Fibroblast of lung (primary cell): ENCODE data around the gene APOLD1. TPM values are rescaled to one million over a fixed set of nuclear protein-coding genes. Genes with fewer than 3 reads are reported as not detected.
"Not testable (repeated sequence)": the region's sequence is repeated elsewhere in the genome, so short reads cannot be mapped to it uniquely, and the experiment has no call there.

Source experiments
- DNase-seq, 2 donors: peaks; one replicate each; pipeline versions ENCODE4 v3.0.0 to v3.0.0-alpha.2; 2010; ENCODE audit warnings: low read depth in 2 of 2
- H2AFZ ChIP-seq: 2 replicates; pipeline ENCODE4 v1.5.1; 2012; ENCODE audit warnings: low read length, control low read depth, inconsistent platforms
- H3K27ac ChIP-seq: 2 replicates; pipeline ENCODE4 v1.5.1; 2011; ENCODE audit warnings: low read length, control low read depth; ENCODE audit not compliant: insufficient read depth
- H3K27me3 ChIP-seq: 2 replicates; pipeline ENCODE4 v1.5.1; 2011; ENCODE audit warnings: mild to moderate bottlenecking, low read length; ENCODE audit not compliant: control insufficient read depth, insufficient read depth
- H3K36me3 ChIP-seq: 2 replicates; pipeline ENCODE4 v1.5.1; 2011; ENCODE audit warnings: low read length; ENCODE audit not compliant: control insufficient read depth, insufficient read depth
- H3K4me1 ChIP-seq: 2 replicates; pipeline ENCODE4 v1.5.1; 2011; ENCODE audit warnings: low read length; ENCODE audit not compliant: control insufficient read depth, insufficient read depth; ENCODE audit errors: extremely low read depth
- H3K4me2 ChIP-seq: 2 replicates; pipeline ENCODE4 v1.5.1; 2011; ENCODE audit warnings: low read length, control low read depth; ENCODE audit not compliant: insufficient read depth; ENCODE audit errors: extremely low read depth
- H3K4me3 ChIP-seq, 4 experiments: fragments of 200-600 bp in 1 of 4; sonication (generic) in 1 of 4; replicated peaks in 1 of 4; 2 replicates each; pipeline ENCODE4 v1.5.1; 2011 to 2016; ENCODE audit warnings: low read length in 4 of 4, low read depth in 3 of 4, mild to moderate bottlenecking in 3 of 4, control low read depth in 2 of 4, inconsistent platforms in 1 of 4, mixed read lengths in 1 of 4; ENCODE audit not compliant: insufficient read depth in 1 of 4; ENCODE audit errors: control extremely low read depth in 1 of 4
- H3K79me2 ChIP-seq: 2 replicates; pipeline ENCODE4 v1.5.1; 2012; ENCODE audit warnings: mild to moderate bottlenecking, low read length, inconsistent platforms; ENCODE audit not compliant: control insufficient read depth, insufficient read depth
- H3K9ac ChIP-seq: 2 replicates; pipeline ENCODE4 v1.5.1; 2011; ENCODE audit warnings: mild to moderate bottlenecking, low read length, control low read depth; ENCODE audit not compliant: insufficient read depth
- H3K9me3 ChIP-seq: 2 replicates; pipeline ENCODE4 v1.5.1; 2012; ENCODE audit warnings: low read depth, low read length; ENCODE audit not compliant: control insufficient read depth, insufficient read depth
- H4K20me1 ChIP-seq: 2 replicates; pipeline ENCODE4 v1.5.1; 2011; ENCODE audit warnings: low read length; ENCODE audit not compliant: control insufficient read depth, insufficient read depth; ENCODE audit errors: extremely low read depth
- EZH2 ChIP-seq: IDR thresholded peaks from 2 replicates; pipeline ENCODE4 v1.5.1; 2012; ENCODE audit warnings: low read length, control low read depth, mild to moderate bottlenecking; ENCODE audit errors: missing control alignments
- polyA minus RNA-seq: library from RNA; depleted of rRNA, polyadenylated mRNA; stranded (reverse); fragments of >200 nt; gene quantifications from 2 replicates; pipeline ENCODE4 v1.2.3, GENCODE V29; 2011; ENCODE audit warnings: low replicate concordance
- polyA plus RNA-seq, 2 donors: library from polyadenylated mRNA; depleted of rRNA in 1 of 2; stranded (reverse) in 1 of 2; unstranded in 1 of 2; fragments of >200 nt; gene quantifications; 2 replicates each; pipeline ENCODE4 v1.2.1, GENCODE V29; 2011 to 2012; ENCODE audit warnings: missing spikeins in 1 of 2
- total RNA-seq: library from RNA; depleted of rRNA; stranded (reverse); fragments of >200 nt; gene quantifications from 2 replicates; pipeline ENCODE4 v1.2.1, GENCODE V29; 2014
- TF ChIP-seq, protein P1 (sequence below), 2 donors: IDR thresholded peaks in 1 of 2; conservative IDR thresholded peaks in 1 of 2; 1 replicate in 1 of 2; 2 replicates in 1 of 2; pipeline ENCODE4 v1.5.1; 2011 to 2012; ENCODE audit warnings: low read length in 2 of 2, control low read depth in 1 of 2, inconsistent platforms in 1 of 2, low read depth in 1 of 2, mild to moderate bottlenecking in 1 of 2

Gene APOLD1, protein sequence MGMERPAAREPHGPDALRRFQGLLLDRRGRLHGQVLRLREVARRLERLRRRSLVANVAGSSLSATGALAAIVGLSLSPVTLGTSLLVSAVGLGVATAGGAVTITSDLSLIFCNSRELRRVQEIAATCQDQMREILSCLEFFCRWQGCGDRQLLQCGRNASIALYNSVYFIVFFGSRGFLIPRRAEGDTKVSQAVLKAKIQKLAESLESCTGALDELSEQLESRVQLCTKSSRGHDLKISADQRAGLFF
- 1.5 and 3.1 TPM in 2 replicates for total RNA-seq
- polyA plus RNA-seq = 2.7 and 3.2 TPM in 2 replicates
- polyA plus RNA-seq (2012) = 2.2 and 2.3 TPM in 2 replicates
- polyA minus RNA-seq = 1.6 and 2.0 TPM in 2 replicates

DNA sequence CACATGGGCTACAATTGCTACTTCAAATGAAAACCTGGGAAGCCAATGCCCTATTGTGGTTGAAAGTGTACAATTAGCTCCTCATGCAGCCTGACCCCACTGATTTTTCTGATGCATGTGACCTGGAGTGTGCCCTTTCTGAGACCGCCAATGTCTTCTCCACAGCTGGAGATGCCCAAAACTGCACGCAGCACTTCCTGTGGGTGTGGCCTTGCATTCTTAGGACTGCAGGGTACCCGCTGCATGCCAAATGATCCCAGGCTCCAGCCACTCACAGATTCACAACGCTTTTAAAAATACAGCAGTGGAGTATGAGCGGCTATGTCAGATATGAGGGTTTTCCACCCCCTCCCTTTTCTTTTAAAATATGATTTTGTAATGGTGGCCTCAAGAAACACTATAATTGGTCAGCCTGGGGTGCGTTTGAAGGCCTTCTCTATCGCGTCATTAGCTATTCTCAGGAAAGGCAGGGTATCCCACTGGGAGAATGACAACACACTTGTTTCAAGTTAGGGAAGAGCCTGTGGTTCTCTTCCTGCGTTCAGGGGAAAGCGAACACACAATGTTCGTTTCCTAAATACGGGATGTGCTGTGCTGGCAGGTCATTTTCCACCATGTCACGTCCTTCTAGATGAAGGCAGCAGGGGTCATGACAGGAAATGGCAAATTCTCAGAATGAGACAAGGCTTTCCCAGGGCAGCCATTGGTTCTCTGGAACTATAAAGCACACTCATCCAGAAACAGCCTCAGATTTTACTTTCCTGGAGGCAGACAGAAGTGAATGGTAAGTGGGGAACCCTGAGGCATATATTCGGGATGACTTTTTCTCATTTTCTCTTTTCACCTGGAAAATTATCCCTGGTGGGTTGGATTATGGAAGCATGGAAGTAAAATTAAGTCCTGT, at the start of gene APOLD1:
APOLD1 (plus strand) TSS at position 749 of the 904 bp plus-strand sequence; CDS start at position 782, 33 bp downstream.
- peaks cover 2% of the 10 kb centered on the region for H3K79me2 ChIP-seq
- DNase-seq = no peak
- H4K20me1 ChIP-seq = no peaks in the 10 kb centered on the region

DNA sequence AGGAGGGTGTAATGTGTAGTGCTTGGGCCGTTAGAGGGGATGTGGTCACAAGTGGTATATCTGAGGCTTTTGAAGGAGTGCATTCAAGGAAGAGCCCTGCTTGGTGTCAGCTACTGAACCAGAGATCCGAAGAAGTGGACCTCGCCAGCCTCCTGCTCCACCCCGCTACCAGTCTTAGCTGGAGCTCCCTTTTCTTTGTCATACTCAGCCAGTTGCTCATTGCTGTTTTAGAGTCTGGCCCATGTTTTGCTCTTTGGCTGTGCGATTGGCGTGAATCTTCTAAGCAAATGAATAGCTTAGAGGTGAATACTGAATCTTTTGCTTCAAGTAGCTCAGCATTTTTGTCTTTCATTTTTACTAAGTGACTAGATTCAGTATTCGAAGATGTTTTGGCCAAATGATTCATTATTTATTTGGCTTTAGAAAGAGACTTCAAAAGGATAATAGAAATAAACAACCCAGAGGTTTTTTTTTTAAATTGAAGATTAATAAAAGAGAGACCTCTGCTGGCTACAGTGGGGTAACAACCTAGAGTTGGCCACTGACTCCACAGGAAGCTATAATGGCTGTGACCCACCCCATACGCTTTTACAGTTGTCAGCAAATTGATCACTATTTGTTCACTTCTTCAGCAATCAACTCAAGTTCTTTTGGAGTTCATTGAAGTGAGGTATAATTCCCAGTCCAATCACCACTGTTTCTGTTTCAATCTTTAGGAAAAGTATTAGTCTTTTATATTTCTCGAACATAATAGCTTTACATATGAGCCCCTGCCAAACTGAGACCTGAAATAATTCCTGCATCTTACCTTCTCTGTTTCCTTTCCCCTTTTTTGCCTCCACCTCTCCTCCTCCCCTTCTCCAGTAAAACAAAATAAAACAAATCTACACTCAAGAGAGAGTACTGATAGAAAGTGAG, 48.4 kb upstream of the APOLD1 start:
- Histone ChIP-seq H3K27me3 (no peaks in the 10 kb centered on the region), H3K9me3 (no peaks in the 10 kb centered on the region), H2AFZ (peak overlapping the region; percentile 51), H3K36me3 (no peaks in the 10 kb centered on the region), H4K20me1 (no peaks in the 10 kb centered on the region), H3K79me2 (peaks cover 30% of the 10 kb centered on the region), H3K27ac (peak overlapping the region; percentile 62), H3K4me1 (peaks cover 19% of the 10 kb centered on the region), H3K4me2 (peak overlapping the region; percentile 67), H3K4me3 (peak overlapping the region in 2 of 4 experiments; percentile 3 to 27), H3K9ac (no peak overlapping the region)
- TF ChIP-seq, protein P1, sequence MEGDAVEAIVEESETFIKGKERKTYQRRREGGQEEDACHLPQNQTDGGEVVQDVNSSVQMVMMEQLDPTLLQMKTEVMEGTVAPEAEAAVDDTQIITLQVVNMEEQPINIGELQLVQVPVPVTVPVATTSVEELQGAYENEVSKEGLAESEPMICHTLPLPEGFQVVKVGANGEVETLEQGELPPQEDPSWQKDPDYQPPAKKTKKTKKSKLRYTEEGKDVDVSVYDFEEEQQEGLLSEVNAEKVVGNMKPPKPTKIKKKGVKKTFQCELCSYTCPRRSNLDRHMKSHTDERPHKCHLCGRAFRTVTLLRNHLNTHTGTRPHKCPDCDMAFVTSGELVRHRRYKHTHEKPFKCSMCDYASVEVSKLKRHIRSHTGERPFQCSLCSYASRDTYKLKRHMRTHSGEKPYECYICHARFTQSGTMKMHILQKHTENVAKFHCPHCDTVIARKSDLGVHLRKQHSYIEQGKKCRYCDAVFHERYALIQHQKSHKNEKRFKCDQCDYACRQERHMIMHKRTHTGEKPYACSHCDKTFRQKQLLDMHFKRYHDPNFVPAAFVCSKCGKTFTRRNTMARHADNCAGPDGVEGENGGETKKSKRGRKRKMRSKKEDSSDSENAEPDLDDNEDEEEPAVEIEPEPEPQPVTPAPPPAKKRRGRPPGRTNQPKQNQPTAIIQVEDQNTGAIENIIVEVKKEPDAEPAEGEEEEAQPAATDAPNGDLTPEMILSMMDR (conservative IDR thresholded peaks at IDR 0.05 in 1 of 2, IDR thresholded peaks at IDR 0.05 in 1 of 2; ENCODE audit: low read depth in 1 of 2, low read length in 2 of 2) = peak; percentile 44 to 55
- no peak for TF ChIP-seq EZH2
- peak; percentile 69 to 91 for DNase-seq

More for the DNA sequence above, at the start of gene APOLD1:
- Histone ChIP-seq H3K27ac (peak within 1 kb of the TSS; percentile 93), H2AFZ (peak within 1 kb of the TSS; percentile 72), H3K9ac (peak within 1 kb of the TSS; percentile 91), H3K9me3 (no peaks in the 10 kb centered on the region), H3K36me3 (no peaks in the 10 kb centered on the region), H3K4me2 (peak within 1 kb of the TSS; percentile 84), H3K27me3 (no peaks in the 10 kb centered on the region), H3K4me1 (peaks cover 27% of the 10 kb centered on the region), H3K4me3 (peak within 1 kb of the TSS; percentile 47 to 74 (median 62))
- TF ChIP-seq EZH2 = no peak
- TF ChIP-seq, protein P1 (conservative IDR thresholded peaks at IDR 0.05 in 1 of 2, IDR thresholded peaks at IDR 0.05 in 1 of 2; ENCODE audit: low read depth in 1 of 2, low read length in 2 of 2) = no peak

DNA sequence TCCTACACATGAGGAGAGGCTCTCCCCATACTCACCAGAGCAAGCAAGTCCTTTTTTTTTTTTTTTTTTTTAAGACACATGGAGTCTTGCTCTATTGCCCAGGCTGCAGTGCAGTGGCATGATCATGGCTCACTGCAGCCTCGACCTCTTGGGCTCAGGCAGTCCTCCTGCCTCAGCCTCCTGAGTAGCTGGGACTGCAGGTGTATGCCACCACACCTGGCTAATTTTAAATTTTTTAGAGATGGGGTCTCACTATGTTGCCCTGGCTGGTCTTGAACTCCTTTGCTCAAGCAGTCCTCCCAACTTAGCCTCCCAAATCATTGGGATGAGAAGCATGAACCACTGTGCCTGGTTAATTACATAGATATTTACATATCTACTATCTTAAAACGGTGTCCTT, 47.3 kb upstream of the APOLD1 start:
- H3K27ac ChIP-seq, H4K20me1 ChIP-seq, H3K9me3 ChIP-seq, H3K4me2 ChIP-seq, H3K27me3 ChIP-seq, H3K9ac ChIP-seq, DNase-seq, H2AFZ ChIP-seq, H3K36me3 ChIP-seq, H3K4me3 ChIP-seq: not testable (repeated sequence)
- peaks cover 29% of the 10 kb centered on the region for H3K79me2 ChIP-seq
- peaks cover 19% of the 10 kb centered on the region for H3K4me1 ChIP-seq
